Liver (tissue), 3 donors: ENCODE measurements around the gene TM9SF3.

Experiments used
- ATF3 ChIP-seq: IDR thresholded peaks from 2 replicates; pipeline ENCODE4 v1.6.1; 2016; ENCODE audit warnings: antibody characterized with exemption
- CTCF ChIP-seq: fragments of 150-350 bp; IDR thresholded peaks from 2 replicates; pipeline ENCODE4 v1.5.1; 2017; ENCODE audit warnings: improper control_type of control experiment, low read depth, low read length; ENCODE audit not compliant: missing input control
- GABPA ChIP-seq, 2 donors: IDR thresholded peaks in 1 of 2; conservative IDR thresholded peaks in 1 of 2; 2 replicates each; pipeline ENCODE4 v1.6.1; 2016; ENCODE audit warnings: antibody characterized with exemption in 2 of 2, mild to moderate bottlenecking in 1 of 2, moderate library complexity in 1 of 2
- JUND ChIP-seq, 2 donors: IDR thresholded peaks; 2 replicates each; pipeline ENCODE4 v1.6.1; 2016; ENCODE audit warnings: antibody characterized with exemption in 2 of 2
- MAX ChIP-seq: IDR thresholded peaks from 2 replicates; pipeline ENCODE4 v1.6.1; 2016; ENCODE audit warnings: antibody characterized with exemption
- SP1 ChIP-seq: IDR thresholded peaks from 2 replicates; pipeline ENCODE4 v1.6.1; 2018; ENCODE audit warnings: antibody characterized with exemption, mild to moderate bottlenecking
- TAF1 ChIP-seq: conservative IDR thresholded peaks from 2 replicates; pipeline ENCODE4 v1.6.1; 2016; ENCODE audit warnings: antibody characterized with exemption, mild to moderate bottlenecking
- YY1 ChIP-seq: IDR thresholded peaks from 2 replicates; pipeline ENCODE4 v1.6.1; 2016; ENCODE audit warnings: antibody characterized with exemption, mild to moderate bottlenecking
- ZBTB33 ChIP-seq: IDR thresholded peaks from 2 replicates; pipeline ENCODE4 v1.6.1; 2016; ENCODE audit warnings: antibody characterized with exemption
- donor health status: healthy.
- donor health status: healthy.

- TF ChIP-seq YY1, result no peak
- TF ChIP-seq MAX, result no peak
- no peak for TF ChIP-seq CTCF
- no peak for TF ChIP-seq JUND (IDR thresholded peaks at IDR 0.05)
- no peak for TF ChIP-seq GABPA (IDR thresholded peaks at IDR 0.05 in 1 of 2, conservative IDR thresholded peaks at IDR 0.05 in 1 of 2)
- no peak for TF ChIP-seq ZBTB33
- TF ChIP-seq ATF3, result no peak
- no peak for TF ChIP-seq SP1
- TF ChIP-seq TAF1, result no peak
Measured at GRCh38 chr10:96600337-96600736, 13.5 kb upstream of the TM9SF3 start.
